DND-41 (cell line): ENCODE results near the gene CDH20.

Source experiments
- ATAC-seq: fragments of 200-7000 bp; cut with Tn5 transposase; 3 replicates; pipeline ENCODE4 v1.9.1; 2021; ENCODE audit warnings: low read depth; ENCODE audit not compliant: insufficient read depth
- DNase-seq: peaks from one replicate; pipeline ENCODE4 v3.0.0-alpha.2; 2020
- H2AFZ ChIP-seq: 2 replicates; pipeline ENCODE4 v1.6.0; 2012; ENCODE audit warnings: low read depth, low read length
- H3K27ac ChIP-seq: 2 replicates; pipeline ENCODE4 v1.5.1; 2012; ENCODE audit warnings: low read length, inconsistent platforms
- H3K27me3 ChIP-seq: fragments of 200-600 bp; sonication (generic); 2 replicates; pipeline ENCODE4 v1.6.0; 2012; ENCODE audit warnings: low read length, mild to moderate bottlenecking, inconsistent platforms; ENCODE audit not compliant: insufficient read depth, poor library complexity
- H3K36me3 ChIP-seq: 2 replicates; pipeline ENCODE4 v1.5.1; 2012; ENCODE audit warnings: low read length, inconsistent platforms; ENCODE audit not compliant: insufficient read depth
- H3K4me1 ChIP-seq: 2 replicates; pipeline ENCODE4 v1.5.1; 2012; ENCODE audit warnings: mild to moderate bottlenecking, low read length; ENCODE audit not compliant: insufficient read depth
- H3K4me2 ChIP-seq: 2 replicates; pipeline ENCODE4 v1.6.0; 2012; ENCODE audit warnings: mild to moderate bottlenecking, moderate library complexity, low read length, inconsistent platforms; ENCODE audit not compliant: insufficient read depth
- H3K4me3 ChIP-seq, 2 experiments: fragments of 200-600 bp in 1 of 2; shearing (Covaris generic) in 1 of 2; 2 replicates each; pipeline ENCODE4 v1.5.1; 2012 to 2016; ENCODE audit warnings: inconsistent platforms in 2 of 2, low read length in 2 of 2, mild to moderate bottlenecking in 2 of 2, low read depth in 1 of 2, moderate library complexity in 1 of 2
- H3K79me2 ChIP-seq: 2 replicates; pipeline ENCODE4 v1.6.0; 2012; ENCODE audit warnings: low read length, inconsistent platforms; ENCODE audit not compliant: insufficient read depth
- H3K9ac ChIP-seq: 2 replicates; pipeline ENCODE4 v1.6.0; 2012; ENCODE audit warnings: low read depth, mild to moderate bottlenecking, inconsistent platforms, low read length, moderate library complexity
- H3K9me3 ChIP-seq: 2 replicates; pipeline ENCODE4 v1.5.1; 2012; ENCODE audit warnings: low read length, moderate library complexity, mild to moderate bottlenecking, inconsistent platforms; ENCODE audit not compliant: insufficient read depth, severe bottlenecking
- H4K20me1 ChIP-seq: 2 replicates; pipeline ENCODE4 v1.6.0; 2012; ENCODE audit warnings: low read length; ENCODE audit not compliant: insufficient read depth
- CTCF ChIP-seq: IDR thresholded peaks from 2 replicates; pipeline ENCODE4 v1.5.1; 2012; ENCODE audit warnings: borderline replicate concordance, low read length, moderate library complexity, mild to moderate bottlenecking; ENCODE audit not compliant: poor library complexity, severe bottlenecking; ENCODE audit errors: extremely low read depth
- EZH2 ChIP-seq: IDR thresholded peaks from 3 replicates; pipeline ENCODE4 v1.6.1; 2012; ENCODE audit warnings: borderline replicate concordance, low read depth, mild to moderate bottlenecking, moderate library complexity, low read length, inconsistent platforms; ENCODE audit not compliant: severe bottlenecking

Gene CDH20

GRCh38 chr18:61503688-61504087 is 170.5 kb downstream of the CDH20 start:
- Histone ChIP-seq H3K4me1 (no peaks in the 10 kb centered on the region), H2AFZ (no peak overlapping the region), H3K36me3 (no peaks in the 10 kb centered on the region), H3K4me2 (no peak overlapping the region), H4K20me1 (no peaks in the 10 kb centered on the region), H3K9ac (no peak overlapping the region), H3K79me2 (no peaks in the 10 kb centered on the region), H3K27me3 (peaks cover 12% of the 10 kb centered on the region), H3K4me3 (no peak overlapping the region), H3K9me3 (no peaks in the 10 kb centered on the region), H3K27ac (no peak overlapping the region)
- TF ChIP-seq EZH2 = no peak
- no peak for TF ChIP-seq CTCF
- ATAC-seq = no peak
- no peak for DNase-seq

- H3K9me3 ChIP-seq = no peaks in the 10 kb centered on the region
- no peaks in the 10 kb centered on the region for H3K4me1 ChIP-seq
- no peak for DNase-seq
- H3K4me3 ChIP-seq = no peak overlapping the region
- no peak overlapping the region for H3K27ac ChIP-seq
- H4K20me1 ChIP-seq = no peaks in the 10 kb centered on the region
- no peaks in the 10 kb centered on the region for H3K36me3 ChIP-seq
- TF ChIP-seq CTCF (no peak), EZH2 (no peak)
- no peak overlapping the region for H2AFZ ChIP-seq
- H3K27me3 ChIP-seq = peaks cover 9% of the 10 kb centered on the region
- ATAC-seq = no peak
- H3K9ac ChIP-seq = no peak overlapping the region
- no peak overlapping the region for H3K4me2 ChIP-seq
- H3K79me2 ChIP-seq = no peaks in the 10 kb centered on the region
These were observed 195.7 kb downstream of the CDH20 start for GRCh38 chr18:61528961-61529360.

- DNase-seq = no peak
These were observed 197.5 kb downstream of the CDH20 start for GRCh38 chr18:61530681-61531080.

More at GRCh38 chr18:61530681-61531080, 197.5 kb downstream of the CDH20 start:
- Histone ChIP-seq H4K20me1 (no peaks in the 10 kb centered on the region), H3K4me2 (no peak overlapping the region), H2AFZ (no peak overlapping the region), H3K79me2 (no peaks in the 10 kb centered on the region), H3K9me3 (no peaks in the 10 kb centered on the region), H3K4me3 (no peak overlapping the region), H3K27ac (no peak overlapping the region), H3K27me3 (peaks cover 9% of the 10 kb centered on the region), H3K9ac (no peak overlapping the region), H3K4me1 (no peaks in the 10 kb centered on the region), H3K36me3 (no peaks in the 10 kb centered on the region)
- TF ChIP-seq EZH2 (no peak), CTCF (no peak)
- ATAC-seq = no peak
